Dendritic cell treated with granulocyte-macrophage colony-stimulating factor and Interleukin-4, amounts not matched to agents 40 ng/mL and 50 ng/mL, for 4 days (primary cell): ENCODE measurements around the gene PDIA2.
A peak's percentile ranks its signal among the peaks of the same experiment; 100 is the strongest.

Experiments
- H3K27ac Mint-ChIP-seq: one replicate; pipeline ENCODE4 v1.8.0; 2022; ENCODE audit warnings: mild to moderate bottlenecking, mixed read lengths
- H3K27me3 Mint-ChIP-seq: one replicate; pipeline ENCODE4 v1.8.0; 2022; ENCODE audit warnings: mild to moderate bottlenecking, mixed read lengths
- H3K36me3 Mint-ChIP-seq: one replicate; pipeline ENCODE4 v1.8.0; 2022; ENCODE audit warnings: low read depth, mixed read lengths
- H3K4me1 Mint-ChIP-seq: one replicate; pipeline ENCODE4 v1.8.0; 2022; ENCODE audit warnings: low read depth, mixed read lengths
- H3K4me3 Mint-ChIP-seq: one replicate; pipeline ENCODE4 v1.8.0; 2022; ENCODE audit warnings: mild to moderate bottlenecking, moderate library complexity, mixed read lengths
- H3K9me3 Mint-ChIP-seq: one replicate; pipeline ENCODE4 v1.8.0; 2022; ENCODE audit warnings: mixed read lengths
- intact Hi-C: fragments of 100-400 bp; cut with micrococcal nuclease; formaldehyde crosslinking; loops from one replicate; pipeline ENCODE4 v1.15.0; 2022

Gene PDIA2

DNA sequence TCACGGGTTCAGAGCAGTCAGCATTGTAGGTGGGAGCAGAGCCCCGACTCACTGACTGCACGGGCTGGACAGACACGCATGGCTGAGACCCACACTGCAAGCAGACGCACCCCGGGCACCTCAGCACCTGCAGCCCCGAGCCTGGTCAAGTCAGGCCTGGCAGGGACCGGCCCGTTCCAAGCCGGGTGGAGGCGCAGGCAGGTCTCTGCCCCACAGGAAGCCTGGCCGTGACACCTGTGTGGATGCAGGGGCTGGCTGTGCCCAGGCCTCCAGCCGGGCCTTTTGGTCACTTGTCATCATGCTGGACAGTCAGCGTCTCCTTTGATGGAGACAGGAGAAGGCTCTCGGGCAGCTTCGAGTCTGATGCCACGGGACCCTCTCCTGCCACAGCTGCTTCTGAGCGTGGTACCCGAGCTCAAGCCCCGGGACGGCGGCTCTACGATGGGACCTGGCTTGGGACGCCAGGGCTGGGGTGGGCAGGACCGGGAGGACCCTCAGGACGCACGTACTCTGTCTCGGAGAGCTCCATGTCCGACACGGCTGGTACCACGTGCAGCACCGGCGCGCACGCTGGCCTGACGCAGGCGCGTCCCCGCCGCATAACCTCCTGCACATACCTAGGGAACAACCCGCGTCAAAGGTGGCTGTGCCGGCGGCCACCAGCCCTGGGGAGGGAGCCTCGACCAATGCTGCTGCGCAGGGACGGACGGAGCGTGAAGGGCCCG is 7.9 kb downstream of the PDIA2 start:
- no peaks in the 10 kb centered on the region for H3K4me1 Mint-ChIP-seq
- H3K4me3 Mint-ChIP-seq, result no peak overlapping the region
- peaks cover 19% of the 10 kb centered on the region for H3K9me3 Mint-ChIP-seq
- intact Hi-C loops, result no loop called here
- no peak overlapping the region for H3K27ac Mint-ChIP-seq
- peaks cover 86% of the 10 kb centered on the region for H3K36me3 Mint-ChIP-seq
- H3K27me3 Mint-ChIP-seq, result no peaks in the 10 kb centered on the region

GRCh38 chr16:291539-291938 is 8.6 kb downstream of the PDIA2 start:
- peaks cover 88% of the 10 kb centered on the region for H3K36me3 Mint-ChIP-seq
- no peak overlapping the region for H3K4me3 Mint-ChIP-seq
- intact Hi-C loops, result no loop called here
- no peaks in the 10 kb centered on the region for H3K4me1 Mint-ChIP-seq
- H3K27ac Mint-ChIP-seq, result no peak overlapping the region
- peaks cover 15% of the 10 kb centered on the region for H3K9me3 Mint-ChIP-seq
- no peaks in the 10 kb centered on the region for H3K27me3 Mint-ChIP-seq

GRCh38 chr16:293043-293775 is 10.2 kb downstream of the PDIA2 start:
- Mint-ChIP-seq H3K27ac (no peak overlapping the region), H3K4me3 (no peak overlapping the region), H3K9me3 (peaks cover 2% of the 10 kb centered on the region), H3K36me3 (peaks cover 88% of the 10 kb centered on the region), H3K4me1 (no peaks in the 10 kb centered on the region), H3K27me3 (no peaks in the 10 kb centered on the region)
- intact Hi-C loops, result no loop called here

DNA sequence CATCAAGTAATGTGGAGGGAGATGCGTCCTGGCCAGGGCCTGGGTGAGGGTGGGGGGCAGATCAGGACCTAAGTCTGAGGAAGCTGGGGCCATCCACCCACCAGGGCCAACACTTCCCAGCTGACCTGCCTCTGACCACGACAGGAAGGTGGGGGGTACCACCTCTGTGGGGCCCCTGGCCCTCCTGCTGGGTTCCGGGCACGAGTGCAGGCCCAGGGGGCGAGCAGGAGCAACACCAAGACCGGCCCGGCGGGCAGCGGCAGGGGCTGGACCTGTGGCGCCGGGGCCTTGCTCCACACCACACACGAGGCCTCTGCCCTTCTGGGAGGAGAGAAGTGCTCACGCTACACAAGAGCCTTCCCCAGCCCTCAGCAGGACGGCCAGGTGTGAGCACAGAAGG is 13.3 kb downstream of the PDIA2 start:
- no peaks in the 10 kb centered on the region for H3K9me3 Mint-ChIP-seq
- intact Hi-C loops, result no loop called here
- H3K36me3 Mint-ChIP-seq, result peaks cover 79% of the 10 kb centered on the region
- H3K27ac Mint-ChIP-seq, result no peak overlapping the region
- no peaks in the 10 kb centered on the region for H3K27me3 Mint-ChIP-seq
- no peaks in the 10 kb centered on the region for H3K4me1 Mint-ChIP-seq
- no peak overlapping the region for H3K4me3 Mint-ChIP-seq

GRCh38 chr16:296806-297510 is 14.0 kb downstream of the PDIA2 start:
- Mint-ChIP-seq H3K27ac (no peak overlapping the region), H3K27me3 (no peaks in the 10 kb centered on the region), H3K4me1 (no peaks in the 10 kb centered on the region), H3K36me3 (peaks cover 79% of the 10 kb centered on the region), H3K9me3 (no peaks in the 10 kb centered on the region), H3K4me3 (no peak overlapping the region)
- intact Hi-C loops, result no loop called here

- Mint-ChIP-seq H3K36me3 (peaks cover 79% of the 10 kb centered on the region), H3K9me3 (no peaks in the 10 kb centered on the region), H3K27ac (no peak overlapping the region), H3K4me3 (no peak overlapping the region), H3K4me1 (no peaks in the 10 kb centered on the region), H3K27me3 (no peaks in the 10 kb centered on the region)
- intact Hi-C loops, result no loop called here
Observed at GRCh38 chr16:297832-298231, 14.9 kb downstream of the PDIA2 start.

- Mint-ChIP-seq H3K36me3 (peaks cover 89% of the 10 kb centered on the region), H3K4me1 (peaks cover 9% of the 10 kb centered on the region), H3K27me3 (no peaks in the 10 kb centered on the region), H3K27ac (no peak overlapping the region), H3K9me3 (no peaks in the 10 kb centered on the region), H3K4me3 (no peak overlapping the region)
- intact Hi-C loops, result no loop called here
Observed at GRCh38 chr16:301235-301634, 18.3 kb downstream of the PDIA2 start.

DNA sequence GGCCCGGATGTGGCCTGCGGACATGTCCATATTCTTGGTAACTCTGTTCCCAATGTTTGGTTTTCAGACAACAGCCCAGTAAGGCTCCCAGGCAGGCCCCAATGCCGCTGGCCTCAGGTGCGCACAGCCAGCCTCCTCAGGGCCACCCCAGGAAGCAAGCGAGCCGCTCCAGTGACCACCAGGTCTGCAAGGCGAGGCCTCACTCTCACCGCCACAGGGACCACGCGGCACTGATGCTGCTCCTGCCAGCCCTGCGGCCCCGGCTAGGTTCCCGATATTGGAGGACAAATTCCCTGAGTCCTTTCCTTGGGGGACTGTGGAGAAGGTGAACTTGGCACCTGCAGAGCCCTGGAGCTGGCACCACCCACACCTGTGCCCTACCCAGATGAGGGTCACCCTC is 19.0 kb downstream of the PDIA2 start:
- H3K36me3 Mint-ChIP-seq, result peaks cover 89% of the 10 kb centered on the region
- no peak overlapping the region for H3K27ac Mint-ChIP-seq
- H3K9me3 Mint-ChIP-seq, result no peaks in the 10 kb centered on the region

GRCh38 chr16:303760-304505 is 21.0 kb downstream of the PDIA2 start:
- H3K36me3 Mint-ChIP-seq, result peaks cover 91% of the 10 kb centered on the region

More for the DNA sequence above, 19.0 kb downstream of the PDIA2 start:
- no peaks in the 10 kb centered on the region for H3K27me3 Mint-ChIP-seq
- intact Hi-C loops, result no loop called here
- peaks cover 15% of the 10 kb centered on the region for H3K4me1 Mint-ChIP-seq
- no peak overlapping the region for H3K4me3 Mint-ChIP-seq

DNA sequence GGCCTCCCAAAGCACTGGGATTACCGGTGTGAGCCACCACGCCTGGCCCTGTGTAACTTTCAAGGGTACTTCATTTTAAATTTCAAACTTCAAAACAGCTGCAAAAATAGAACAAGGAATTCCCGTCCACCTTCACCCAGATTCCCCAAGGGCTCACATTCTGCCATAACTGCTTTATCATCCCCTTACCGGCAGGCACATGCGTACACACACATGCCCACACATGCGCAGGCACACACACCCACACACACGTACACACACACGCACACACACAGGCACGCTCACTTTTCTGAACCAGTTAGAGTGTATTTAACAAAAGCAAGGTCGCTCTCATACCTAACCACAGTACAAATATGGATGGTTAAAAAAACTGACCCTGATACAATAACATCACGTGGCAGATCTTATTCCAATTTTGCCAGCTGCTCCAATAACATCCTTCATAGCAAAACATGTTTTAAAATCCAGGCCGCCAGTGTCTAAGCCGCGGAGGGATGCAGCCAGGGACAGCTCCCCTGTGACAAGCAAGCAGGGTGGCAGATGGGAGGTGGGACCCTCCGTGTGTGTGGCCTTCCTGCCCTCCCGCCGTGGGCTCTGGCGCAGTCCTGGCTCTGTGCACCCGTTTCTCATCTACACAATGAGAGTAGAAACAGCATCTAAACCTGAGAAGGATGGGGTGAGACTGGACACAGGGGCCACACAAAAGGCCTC is 23.1 kb downstream of the PDIA2 start:
- intact Hi-C loops, result no loop called here

More at GRCh38 chr16:303760-304505, 21.0 kb downstream of the PDIA2 start:
- Mint-ChIP-seq H3K4me1 (peaks cover 27% of the 10 kb centered on the region), H3K27ac (no peak overlapping the region), H3K27me3 (no peaks in the 10 kb centered on the region), H3K9me3 (no peaks in the 10 kb centered on the region), H3K4me3 (no peak overlapping the region)
- intact Hi-C loops, result no loop called here

DNA sequence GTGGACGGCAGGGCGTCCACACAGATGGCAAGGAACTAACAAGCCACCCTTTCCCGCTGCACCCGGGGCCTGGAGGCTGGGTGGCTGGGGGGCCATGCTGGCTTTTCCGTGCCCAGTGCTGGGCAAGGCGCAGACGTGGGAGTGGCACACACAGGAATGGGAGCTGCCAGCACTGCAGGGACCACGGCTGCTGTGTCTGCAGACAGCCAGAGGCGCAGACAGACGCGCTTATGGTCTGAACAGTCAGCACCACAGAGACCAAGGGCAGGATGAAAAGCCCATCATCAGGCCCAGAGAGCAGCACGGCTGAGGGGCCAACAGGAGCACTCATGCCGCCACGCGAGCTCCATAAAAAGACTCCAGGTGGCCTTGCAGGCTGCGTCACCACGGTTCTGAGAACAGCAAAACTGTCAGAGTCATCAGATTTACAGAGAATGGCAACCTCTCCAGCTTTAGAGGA is 24.0 kb downstream of the PDIA2 start:
- Mint-ChIP-seq H3K36me3 (peaks cover 98% of the 10 kb centered on the region), H3K27me3 (no peaks in the 10 kb centered on the region), H3K4me3 (no peak overlapping the region), H3K9me3 (no peaks in the 10 kb centered on the region), H3K4me1 (peaks cover 27% of the 10 kb centered on the region), H3K27ac (no peak overlapping the region)
- intact Hi-C loops, result no loop called here

More for the DNA sequence above, 23.1 kb downstream of the PDIA2 start:
- H3K27me3 Mint-ChIP-seq, result no peaks in the 10 kb centered on the region
- H3K4me3 Mint-ChIP-seq, result no peak overlapping the region
- H3K9me3 Mint-ChIP-seq, result no peaks in the 10 kb centered on the region
- H3K36me3 Mint-ChIP-seq, result peaks cover 96% of the 10 kb centered on the region
- H3K4me1 Mint-ChIP-seq, result peaks cover 27% of the 10 kb centered on the region
- peak overlapping the region; percentile 15 for H3K27ac Mint-ChIP-seq

DNA sequence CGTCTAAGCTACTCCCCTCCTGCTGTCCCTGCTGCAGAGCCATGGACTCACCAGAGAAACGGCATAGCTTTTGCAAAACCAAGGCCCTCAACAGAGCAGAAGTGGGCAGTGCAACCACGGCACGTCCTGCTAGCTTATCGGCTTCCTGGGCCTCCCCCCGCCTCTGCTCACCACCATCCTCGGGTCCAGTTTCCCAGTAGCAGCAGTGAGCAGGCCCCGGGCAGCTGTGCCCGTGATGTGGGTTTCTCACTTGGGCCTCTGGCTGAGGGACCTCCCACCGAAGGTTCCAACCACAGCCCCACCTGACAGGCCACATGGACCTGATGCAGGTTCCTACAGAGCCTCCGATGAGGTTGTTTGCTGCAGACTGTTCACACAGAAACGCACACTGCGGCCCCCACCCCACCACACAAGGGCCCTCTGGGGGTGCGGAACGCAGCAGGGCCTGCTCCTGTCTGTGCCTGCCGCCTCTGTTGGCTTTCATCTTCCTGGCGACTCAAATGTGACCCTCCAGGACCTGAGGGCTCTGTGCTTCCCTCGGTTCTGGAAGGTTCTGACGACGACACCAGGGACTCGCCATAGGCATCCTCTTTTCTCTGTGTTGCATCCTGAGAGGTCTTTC is 24.8 kb downstream of the PDIA2 start:
- no peak overlapping the region for H3K4me3 Mint-ChIP-seq
- H3K27ac Mint-ChIP-seq, result no peak overlapping the region
- peaks cover 27% of the 10 kb centered on the region for H3K4me1 Mint-ChIP-seq
- H3K9me3 Mint-ChIP-seq, result no peaks in the 10 kb centered on the region
- intact Hi-C loops, result no loop called here
- H3K36me3 Mint-ChIP-seq, result peaks cover 98% of the 10 kb centered on the region
- no peaks in the 10 kb centered on the region for H3K27me3 Mint-ChIP-seq

- no peak overlapping the region for H3K4me3 Mint-ChIP-seq
- intact Hi-C loops, result no loop called here
- no peaks in the 10 kb centered on the region for H3K27me3 Mint-ChIP-seq
- no peaks in the 10 kb centered on the region for H3K9me3 Mint-ChIP-seq
- peaks cover 98% of the 10 kb centered on the region for H3K36me3 Mint-ChIP-seq
- peaks cover 17% of the 10 kb centered on the region for H3K4me1 Mint-ChIP-seq
- H3K27ac Mint-ChIP-seq, result no peak overlapping the region
Observed at GRCh38 chr16:309476-309875, 26.5 kb downstream of the PDIA2 start.
